ENCODE measurements around the gene SPTBN5.

Gene SPTBN5

GRCh38 chr15:41861736-41862356 lies 32.0 kb downstream of the SPTBN5 start:
- TF ChIP-seq REST (IDR thresholded peaks at IDR 0.05; ENCODE audit: insufficient read depth in 1 of 2, low read depth in 2 of 2, low read length in 2 of 2) (0 out of 4 replicates have a peak, but pooled peaks of 1 of the 2 experiments have one; percentile 33), POLR2AphosphoS5 (IDR thresholded peaks at IDR 0.05; ENCODE audit: low read depth, low read length) (no peak), SIN3A (IDR thresholded peaks at IDR 0.05; ENCODE audit: borderline replicate concordance, insufficient read depth, low read length) (no peak), TAF1 (IDR thresholded peaks at IDR 0.05; ENCODE audit: borderline replicate concordance, insufficient read depth, low read length) (no peak), FOXP2 (optimal IDR thresholded peaks at IDR 0.05; ENCODE audit: borderline replicate concordance, extremely low read depth, extremely low read length, insufficient read depth) (no peak)

GRCh38 chr15:41860049-41860828 lies 33.6 kb downstream of the SPTBN5 start:
- TF ChIP-seq FOXP2 (optimal IDR thresholded peaks at IDR 0.05; ENCODE audit: borderline replicate concordance, extremely low read depth, extremely low read length, insufficient read depth) (no peak), POLR2AphosphoS5 (IDR thresholded peaks at IDR 0.05; ENCODE audit: low read depth, low read length) (no peak), TAF1 (IDR thresholded peaks at IDR 0.05; ENCODE audit: borderline replicate concordance, insufficient read depth, low read length) (no peak), SIN3A (IDR thresholded peaks at IDR 0.05; ENCODE audit: borderline replicate concordance, insufficient read depth, low read length) (no peak), REST (IDR thresholded peaks at IDR 0.05; ENCODE audit: insufficient read depth in 1 of 2, low read depth in 2 of 2, low read length in 2 of 2) (no peak)

GRCh38 chr15:41858756-41859155 lies 35.1 kb downstream of the SPTBN5 start:
- no peak for TF ChIP-seq SIN3A (IDR thresholded peaks at IDR 0.05; ENCODE audit: borderline replicate concordance, insufficient read depth, low read length)
- TF ChIP-seq TAF1 (IDR thresholded peaks at IDR 0.05; ENCODE audit: borderline replicate concordance, insufficient read depth, low read length): no peak
- no peak for TF ChIP-seq POLR2AphosphoS5 (IDR thresholded peaks at IDR 0.05; ENCODE audit: low read depth, low read length)
- TF ChIP-seq REST (IDR thresholded peaks at IDR 0.05; ENCODE audit: insufficient read depth in 1 of 2, low read depth in 2 of 2, low read length in 2 of 2): no peak

- TF ChIP-seq POLR2AphosphoS5 (IDR thresholded peaks at IDR 0.05; ENCODE audit: low read depth, low read length) (no peak), REST (IDR thresholded peaks at IDR 0.05; ENCODE audit: insufficient read depth in 1 of 2, low read depth in 2 of 2, low read length in 2 of 2) (no peak), SIN3A (IDR thresholded peaks at IDR 0.05; ENCODE audit: borderline replicate concordance, insufficient read depth, low read length) (no peak), TAF1 (IDR thresholded peaks at IDR 0.05; ENCODE audit: borderline replicate concordance, insufficient read depth, low read length) (no peak), FOXP2 (optimal IDR thresholded peaks at IDR 0.05; ENCODE audit: borderline replicate concordance, extremely low read depth, extremely low read length, insufficient read depth) (no peak)
These were observed 36.5 kb downstream of the SPTBN5 start for GRCh38 chr15:41857316-41857715.
